HG02642 (cell line): ENCODE measurements around the gene KATNAL1.
A peak's percentile ranks its signal among the peaks of the same experiment; 100 is the strongest.

ENCODE experiments used
- ATAC-seq: cut with Tn5 transposase; IDR thresholded peaks from one replicate; pipeline ENCODE4 v1.9.1; 2021; ENCODE audit warnings: mild to moderate bottlenecking; ENCODE audit not compliant: unreplicated experiment, poor library complexity

Gene KATNAL1

DNA sequence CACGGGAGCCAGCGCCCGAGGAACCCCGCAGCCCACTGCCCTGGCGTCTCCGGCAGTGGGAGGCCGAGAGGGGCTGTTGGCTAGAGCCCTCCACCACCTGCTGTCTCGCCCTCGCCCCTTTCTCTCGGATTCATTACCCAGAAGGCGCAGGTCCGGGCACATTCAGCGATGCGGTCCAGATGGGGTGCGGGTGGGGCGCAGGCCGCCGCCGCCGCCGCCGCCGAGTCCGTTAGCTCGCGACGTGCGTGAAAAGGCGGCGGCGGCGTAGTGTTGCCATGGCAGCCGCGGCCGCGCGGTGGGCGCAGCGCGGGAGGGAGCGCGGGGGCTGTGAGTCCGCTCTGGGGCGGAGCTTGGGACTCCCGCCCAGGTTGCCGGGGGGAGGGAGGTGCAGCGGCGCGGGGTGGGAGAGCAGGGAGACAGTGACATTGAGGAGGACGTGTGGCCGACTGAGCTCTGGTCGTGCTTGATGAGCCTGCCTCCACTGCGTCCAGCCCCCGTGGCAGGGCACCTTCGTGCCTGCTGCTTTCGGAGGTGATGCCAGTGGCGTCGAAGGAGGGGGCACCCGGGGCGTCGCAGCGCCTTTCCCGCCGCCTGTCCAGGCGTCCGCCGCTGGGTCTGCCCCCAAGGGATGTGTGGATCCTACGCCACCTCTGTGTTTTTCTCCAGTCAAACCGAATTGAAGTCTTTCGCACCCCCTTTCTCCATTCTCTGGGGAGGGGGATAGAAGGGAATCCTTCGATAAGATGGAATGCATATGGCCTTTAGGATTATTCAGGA, at the start of gene KATNAL1:
Gene KATNAL1 (minus strand): TSS at position 358 of the 777 bp plus-strand sequence. CDS start 23,774 bp downstream, outside the sequence.
- peak; percentile 68 for ATAC-seq

- ATAC-seq: no peak
These were observed 48.5 kb upstream of the KATNAL1 start for GRCh38 chr13:30355839-30356238.

DNA sequence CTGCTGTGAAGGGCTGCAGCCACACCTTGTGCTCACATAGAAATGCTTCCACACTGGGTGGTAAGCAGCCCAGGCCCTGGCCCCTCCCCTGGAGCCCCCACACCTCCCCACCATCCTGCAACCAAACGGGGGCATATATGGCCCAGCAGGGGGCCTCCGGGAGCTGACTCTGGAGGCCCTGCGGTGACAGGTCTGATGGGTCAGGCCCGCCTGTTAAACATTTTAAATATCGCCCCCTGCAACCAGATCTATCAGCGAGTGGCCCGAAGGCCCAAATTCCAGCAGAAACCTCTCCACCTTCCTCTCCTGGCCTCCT, 48.0 kb upstream of the KATNAL1 start:
- no peak for ATAC-seq

- no peak for ATAC-seq
These were observed 47.4 kb upstream of the KATNAL1 start for GRCh38 chr13:30354493-30355383.

- no peak for ATAC-seq
These were observed 46.3 kb upstream of the KATNAL1 start for GRCh38 chr13:30353471-30354215.

DNA sequence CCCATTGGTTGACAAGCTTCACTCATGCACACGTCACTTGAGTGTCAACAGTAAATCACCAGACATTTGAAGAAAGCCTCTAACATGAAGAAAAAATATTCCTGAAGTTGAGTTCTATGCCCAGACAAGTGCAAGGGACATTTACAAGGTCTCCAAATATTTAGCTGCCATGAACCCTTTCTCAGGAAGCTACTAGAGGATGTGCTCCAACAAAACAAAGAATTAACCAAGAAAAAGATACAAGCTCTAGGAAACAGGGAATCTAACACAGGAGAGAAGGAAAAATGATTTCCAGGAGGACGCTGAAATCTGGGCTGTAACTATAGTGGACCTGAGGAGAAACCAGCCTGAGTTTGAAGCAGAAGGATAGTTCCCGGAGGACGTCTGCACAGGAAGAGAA, 45.7 kb upstream of the KATNAL1 start:
- ATAC-seq: no peak

DNA sequence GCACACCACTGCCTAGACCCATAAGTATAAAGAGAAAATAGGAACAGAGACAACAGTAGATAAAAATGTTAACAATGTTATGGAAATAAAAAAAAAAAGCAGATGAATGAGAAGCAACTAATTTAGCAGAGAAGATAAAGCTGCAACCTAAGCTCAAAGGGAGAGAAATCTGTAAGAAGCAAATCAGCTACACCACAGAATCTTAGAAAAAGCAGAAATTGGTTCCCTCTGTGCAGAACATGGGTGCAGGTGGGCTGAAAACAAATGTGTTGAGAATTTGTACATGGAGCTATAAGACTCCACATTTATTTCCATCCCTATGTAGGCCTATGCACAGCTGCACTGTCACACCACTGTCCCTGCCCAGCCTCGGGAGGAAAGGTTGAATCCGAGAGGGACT, 44.8 kb upstream of the KATNAL1 start:
- no peak for ATAC-seq

- ATAC-seq: peak; percentile 40
These were observed 39.4 kb upstream of the KATNAL1 start for GRCh38 chr13:30346789-30347167.

DNA sequence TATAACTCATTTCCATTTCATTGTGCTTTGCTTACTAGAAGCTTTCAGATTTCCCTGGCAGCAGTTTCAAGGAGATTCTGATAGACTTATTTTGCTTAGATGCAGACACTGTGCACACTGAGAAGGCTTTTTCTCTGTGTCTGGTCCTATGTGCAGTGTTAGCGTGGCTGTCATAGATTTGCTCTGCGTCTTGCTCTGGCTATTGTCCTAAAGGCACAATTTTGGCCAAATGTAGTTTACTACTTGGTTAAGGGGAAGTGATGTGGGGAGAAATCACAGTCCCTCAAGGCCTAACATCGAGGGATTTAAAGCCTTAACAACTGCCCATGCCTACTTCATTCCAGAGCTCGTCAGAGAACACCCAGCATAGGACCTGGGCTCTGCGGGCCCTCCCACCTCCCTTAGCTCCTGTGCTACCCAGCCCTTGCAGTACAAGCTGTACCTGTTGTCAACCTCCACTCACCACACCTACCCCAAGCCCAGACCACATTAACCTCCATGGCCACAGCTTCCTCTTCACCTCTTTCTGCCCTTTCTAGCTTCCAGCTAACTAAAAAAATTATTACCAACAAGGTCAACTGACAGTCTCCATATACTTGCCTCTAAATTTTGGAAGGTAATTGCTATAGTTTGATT, 38.9 kb upstream of the KATNAL1 start:
- ATAC-seq: peak; percentile 85

- ATAC-seq: no peak
These were observed 38.2 kb upstream of the KATNAL1 start for GRCh38 chr13:30345426-30346100.

GRCh38 chr13:30341815-30342570, 34.6 kb upstream of the KATNAL1 start:
- no peak for ATAC-seq

GRCh38 chr13:30340331-30341250, 33.2 kb upstream of the KATNAL1 start:
- ATAC-seq: no peak

DNA sequence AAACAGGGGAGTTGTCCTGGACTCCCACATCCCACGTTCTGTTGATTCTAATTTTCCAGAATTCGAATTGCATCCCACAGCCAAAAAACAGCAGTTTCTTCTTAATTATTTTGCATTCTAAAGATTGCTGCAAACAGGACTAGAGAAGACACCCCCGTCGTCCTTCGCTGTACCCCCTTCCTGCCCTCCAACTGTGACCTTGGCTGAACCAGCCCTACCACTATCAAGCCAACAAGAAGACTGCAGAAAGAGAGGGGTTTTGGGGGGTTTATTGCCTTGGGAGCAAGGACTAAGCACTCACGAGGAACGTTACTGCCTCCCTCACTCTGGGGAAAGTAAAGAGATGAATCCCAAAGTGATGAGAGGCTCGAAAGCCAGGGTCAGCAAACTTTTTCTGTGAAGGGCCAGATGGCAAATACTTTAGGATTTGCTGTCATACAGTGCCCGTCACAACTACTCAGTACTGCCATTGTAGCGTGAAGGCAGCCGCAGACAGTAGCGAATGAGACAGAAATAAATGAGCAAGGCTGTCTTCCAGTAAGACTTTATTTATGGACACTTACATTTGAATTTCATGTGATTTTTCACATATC, 32.5 kb upstream of the KATNAL1 start:
- no peak for ATAC-seq

- ATAC-seq: no peak
These were observed 31.6 kb upstream of the KATNAL1 start for GRCh38 chr13:30338952-30339351.

- ATAC-seq: no peak
These were observed 31.0 kb upstream of the KATNAL1 start for GRCh38 chr13:30338331-30338851.

- ATAC-seq: no peak
These were observed 29.8 kb upstream of the KATNAL1 start for GRCh38 chr13:30337061-30337610.

- no peak for ATAC-seq
These were observed 27.5 kb upstream of the KATNAL1 start for GRCh38 chr13:30334663-30335386.
